HepG2 (cell line): Measurements from ENCODE around the gene INTS7. TPM values are rescaled to one million over a fixed set of nuclear protein-coding genes. Genes with fewer than 3 reads are reported as not detected.

ENCODE experiments used
- DPF2 ChIP-seq: sonication (generic); formaldehyde crosslinking; IDR thresholded peaks from 2 replicates; pipeline ENCODE4 v1.4.0; 2020; ENCODE audit warnings: mild to moderate bottlenecking, low read depth, missing genetic modification reagents, borderline replicate concordance
- FOXA1 ChIP-seq, 2 experiments: fragments of 450-650 bp in 1 of 2; sonication (generic) in 1 of 2; formaldehyde crosslinking in 1 of 2; IDR thresholded peaks; 2 replicates each; pipeline versions ENCODE4 v1.4.0 to v1.6.1; 2016 to 2020; ENCODE audit warnings: missing genetic modification reagents in 1 of 2
- FOXP1 ChIP-seq, 2 experiments: fragments of 450-650 bp in 1 of 2; IDR thresholded peaks; 2 replicates each; pipeline ENCODE4 v1.6.1; 2017 to 2018; ENCODE audit warnings: antibody characterized with exemption in 1 of 2
- KAT7 ChIP-seq: IDR thresholded peaks from 2 replicates; pipeline ENCODE4 v1.6.1; 2018; ENCODE audit warnings: borderline replicate concordance, missing compliant biosample characterization
- MEIS1 ChIP-seq: sonication (generic); formaldehyde crosslinking; IDR thresholded peaks from 2 replicates; pipeline ENCODE4 v1.9.0; 2021; ENCODE audit warnings: mild to moderate bottlenecking, missing genetic modification reagents, moderate library complexity, borderline replicate concordance
- MLLT10 ChIP-seq: sonication (generic); formaldehyde crosslinking; IDR thresholded peaks from 2 replicates; pipeline ENCODE4 v1.4.0; 2020; ENCODE audit warnings: missing genetic modification reagents
- NFATC3 ChIP-seq: sonication (generic); formaldehyde crosslinking; IDR thresholded peaks from 2 replicates; pipeline ENCODE4 v1.5.1; 2020; ENCODE audit warnings: mild to moderate bottlenecking, missing genetic modification reagents
- NFE2L1 ChIP-seq: sonication (generic); formaldehyde crosslinking; IDR thresholded peaks from 2 replicates; pipeline ENCODE4 v1.4.0; 2020; ENCODE audit warnings: missing genetic modification reagents, mild to moderate bottlenecking, borderline replicate concordance
- ZBTB38 ChIP-seq: sonication (generic); formaldehyde crosslinking; IDR thresholded peaks from 2 replicates; pipeline ENCODE4 v1.5.1; 2020; ENCODE audit warnings: mild to moderate bottlenecking, missing genetic modification reagents
- ZEB1 ChIP-seq: IDR thresholded peaks from 2 replicates; pipeline ENCODE4 v1.6.1; 2012; ENCODE audit warnings: mild to moderate bottlenecking, low read depth, inconsistent platforms; ENCODE audit not compliant: insufficient replicate concordance
- ZFX ChIP-seq: sonication (generic); formaldehyde crosslinking; IDR thresholded peaks from 2 replicates; pipeline ENCODE4 v1.4.0; 2020; ENCODE audit warnings: mild to moderate bottlenecking, low read depth, missing genetic modification reagents, moderate library complexity
- ZNF260 ChIP-seq: sonication (generic); formaldehyde crosslinking; IDR thresholded peaks from 2 replicates; pipeline ENCODE4 v1.4.0; 2020; ENCODE audit warnings: missing genetic modification reagents, low read depth, mild to moderate bottlenecking, borderline replicate concordance
- ZNF749 ChIP-seq: sonication (generic); formaldehyde crosslinking; IDR thresholded peaks from 2 replicates; pipeline ENCODE4 v1.8.0; 2022; ENCODE audit warnings: mild to moderate bottlenecking, missing genetic modification reagents, moderate library complexity, borderline replicate concordance
- ZNF766 ChIP-seq: sonication (generic); formaldehyde crosslinking; IDR thresholded peaks from 2 replicates; pipeline ENCODE4 v1.5.0; 2020; ENCODE audit warnings: missing genetic modification reagents, borderline replicate concordance
- ZNF839 ChIP-seq: sonication (generic); formaldehyde crosslinking; IDR thresholded peaks from 2 replicates; pipeline ENCODE4 v1.4.0; 2020; ENCODE audit warnings: missing genetic modification reagents, mild to moderate bottlenecking, borderline replicate concordance
- ZNF841 ChIP-seq: sonication (generic); formaldehyde crosslinking; IDR thresholded peaks from 2 replicates; pipeline ENCODE4 v1.8.1; 2023; ENCODE audit warnings: missing genetic modification reagents, borderline replicate concordance
- polyA plus RNA-seq, 8 experiments: library from polyadenylated mRNA; depleted of rRNA in 3 of 8; stranded (reverse) in 7 of 8; unstranded in 1 of 8; fragments of >200 nt; fragmentation: Illumina TruSeq in 4 of 8; extraction: Trizol in 4 of 8; gene quantifications; 2 replicates each; pipeline versions ENCODE4 v1.2.1 to v1.2.3, GENCODE V29; 2011 to 2016; ENCODE audit warnings: low read depth in 4 of 8, missing spikeins in 1 of 8, mixed read lengths in 1 of 8; ENCODE audit not compliant: insufficient read depth in 1 of 8
- total RNA-seq, 5 experiments: library from RNA; depleted of rRNA; stranded (reverse); fragments of >200 nt; fragmentation: Illumina TruSeq; extraction: Trizol; gene quantifications; 2 replicates each; pipeline ENCODE4 v1.2.3, GENCODE V29; 2016; ENCODE audit warnings: low read depth in 1 of 5
- TF ChIP-seq, protein P1 (sequence below): sonication (generic); formaldehyde crosslinking; IDR thresholded peaks from 2 replicates; pipeline ENCODE4 v1.4.0; 2020; ENCODE audit warnings: missing genetic modification reagents, mild to moderate bottlenecking, borderline replicate concordance
- TF ChIP-seq, protein P2 (sequence below): sonication (generic); formaldehyde crosslinking; IDR thresholded peaks from 2 replicates; pipeline ENCODE4 v1.4.0; 2020; ENCODE audit warnings: missing genetic modification reagents
- TF ChIP-seq, protein P3 (sequence below): sonication (generic); formaldehyde crosslinking; IDR thresholded peaks from 2 replicates; pipeline ENCODE4 v1.5.0; 2020; ENCODE audit warnings: mild to moderate bottlenecking, missing genetic modification reagents
- TF ChIP-seq, protein P4 (sequence below): sonication (generic); formaldehyde crosslinking; IDR thresholded peaks from 2 replicates; pipeline ENCODE4 v1.5.0; 2020; ENCODE audit warnings: missing genetic modification reagents
- TF ChIP-seq, protein P5 (sequence below): sonication (generic); formaldehyde crosslinking; IDR thresholded peaks from 2 replicates; pipeline ENCODE4 v1.8.0; 2023; ENCODE audit warnings: mild to moderate bottlenecking, missing genetic modification reagents

The INTS7 gene
- total and polyA plus RNA-seq, 2 of the 13 experiments (the other 11 are each of a cell fraction or from before 2014, with no cell fraction given) = 18.3 to 22.4 TPM

DNA sequence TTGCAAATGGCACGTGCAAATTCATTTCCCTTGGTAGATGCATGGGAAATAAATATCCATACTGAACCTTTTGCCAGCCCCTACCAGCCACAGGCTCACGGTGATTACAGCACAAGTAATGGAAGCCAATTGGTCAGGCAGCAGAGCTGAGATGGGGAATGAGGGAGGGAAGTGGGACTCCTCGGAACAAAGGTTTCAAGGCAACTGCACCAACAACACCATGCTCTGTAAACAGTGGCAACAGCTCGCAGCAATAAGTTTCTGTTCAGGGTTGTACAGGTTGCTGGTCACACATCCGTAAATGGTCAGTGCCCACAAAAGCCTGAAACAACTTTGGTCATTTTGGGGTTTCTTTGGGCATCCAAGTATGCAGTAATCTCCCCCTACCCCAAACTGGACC lies 142.1 kb downstream of the INTS7 start (continued):
- TF ChIP-seq ZNF839 (CRISPR knock-in tag) (no peak), FOXA1 (IDR thresholded peaks at IDR 0.05) (no peak), FOXA1 (CRISPR knock-in tag; IDR thresholded peaks at IDR 0.05) (peak; percentile 61; the same call in 1 of the 2 replicates), DPF2 (CRISPR knock-in tag) (no peak), NFE2L1 (CRISPR knock-in tag) (no peak), NFATC3 (no peak), ZEB1 (no peak), ZBTB38 (no peak), ZNF749 (no peak), ZNF841 (CRISPR knock-in tag) (no peak), MLLT10 (CRISPR knock-in tag) (no peak), ZNF766 (no peak), MEIS1 (CRISPR knock-in tag) (no peak), ZFX (CRISPR knock-in tag) (no peak), KAT7 (CRISPR knock-in tag) (no peak), ZNF260 (CRISPR knock-in tag) (no peak), FOXP1 (IDR thresholded peaks at IDR 0.05) (no peak), FOXP1 (CRISPR knock-in tag; IDR thresholded peaks at IDR 0.05) (0 out of 2 replicates have a peak, but pooled peaks have one; percentile 53)
- TF ChIP-seq, protein P1, sequence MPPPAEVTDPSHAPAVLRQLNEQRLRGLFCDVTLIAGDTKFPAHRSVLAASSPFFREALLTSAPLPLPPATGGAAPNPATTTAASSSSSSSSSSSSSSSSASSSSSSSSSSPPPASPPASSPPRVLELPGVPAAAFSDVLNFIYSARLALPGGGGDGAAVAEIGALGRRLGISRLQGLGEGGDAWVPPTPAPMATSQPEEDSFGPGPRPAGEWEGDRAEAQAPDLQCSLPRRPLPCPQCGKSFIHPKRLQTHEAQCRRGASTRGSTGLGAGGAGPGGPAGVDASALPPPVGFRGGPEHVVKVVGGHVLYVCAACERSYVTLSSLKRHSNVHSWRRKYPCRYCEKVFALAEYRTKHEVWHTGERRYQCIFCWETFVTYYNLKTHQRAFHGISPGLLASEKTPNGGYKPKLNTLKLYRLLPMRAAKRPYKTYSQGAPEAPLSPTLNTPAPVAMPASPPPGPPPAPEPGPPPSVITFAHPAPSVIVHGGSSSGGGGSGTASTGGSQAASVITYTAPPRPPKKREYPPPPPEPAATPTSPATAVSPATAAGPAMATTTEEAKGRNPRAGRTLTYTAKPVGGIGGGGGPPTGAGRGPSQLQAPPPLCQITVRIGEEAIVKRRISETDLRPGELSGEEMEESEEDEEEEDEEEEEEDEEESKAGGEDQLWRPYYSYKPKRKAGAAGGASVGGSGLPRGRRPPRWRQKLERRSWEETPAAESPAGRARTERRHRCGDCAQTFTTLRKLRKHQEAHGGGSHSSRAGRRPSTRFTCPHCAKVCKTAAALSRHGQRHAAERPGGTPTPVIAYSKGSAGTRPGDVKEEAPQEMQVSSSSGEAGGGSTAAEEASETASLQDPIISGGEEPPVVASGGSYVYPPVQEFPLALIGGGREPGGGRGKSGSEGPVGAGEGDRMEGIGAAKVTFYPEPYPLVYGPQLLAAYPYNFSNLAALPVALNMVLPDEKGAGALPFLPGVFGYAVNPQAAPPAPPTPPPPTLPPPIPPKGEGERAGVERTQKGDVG (CRISPR knock-in tag) = no peak
- TF ChIP-seq, protein P2, sequence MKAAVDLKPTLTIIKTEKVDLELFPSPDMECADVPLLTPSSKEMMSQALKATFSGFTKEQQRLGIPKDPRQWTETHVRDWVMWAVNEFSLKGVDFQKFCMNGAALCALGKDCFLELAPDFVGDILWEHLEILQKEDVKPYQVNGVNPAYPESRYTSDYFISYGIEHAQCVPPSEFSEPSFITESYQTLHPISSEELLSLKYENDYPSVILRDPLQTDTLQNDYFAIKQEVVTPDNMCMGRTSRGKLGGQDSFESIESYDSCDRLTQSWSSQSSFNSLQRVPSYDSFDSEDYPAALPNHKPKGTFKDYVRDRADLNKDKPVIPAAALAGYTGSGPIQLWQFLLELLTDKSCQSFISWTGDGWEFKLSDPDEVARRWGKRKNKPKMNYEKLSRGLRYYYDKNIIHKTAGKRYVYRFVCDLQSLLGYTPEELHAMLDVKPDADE = no peak
- TF ChIP-seq, protein P3, sequence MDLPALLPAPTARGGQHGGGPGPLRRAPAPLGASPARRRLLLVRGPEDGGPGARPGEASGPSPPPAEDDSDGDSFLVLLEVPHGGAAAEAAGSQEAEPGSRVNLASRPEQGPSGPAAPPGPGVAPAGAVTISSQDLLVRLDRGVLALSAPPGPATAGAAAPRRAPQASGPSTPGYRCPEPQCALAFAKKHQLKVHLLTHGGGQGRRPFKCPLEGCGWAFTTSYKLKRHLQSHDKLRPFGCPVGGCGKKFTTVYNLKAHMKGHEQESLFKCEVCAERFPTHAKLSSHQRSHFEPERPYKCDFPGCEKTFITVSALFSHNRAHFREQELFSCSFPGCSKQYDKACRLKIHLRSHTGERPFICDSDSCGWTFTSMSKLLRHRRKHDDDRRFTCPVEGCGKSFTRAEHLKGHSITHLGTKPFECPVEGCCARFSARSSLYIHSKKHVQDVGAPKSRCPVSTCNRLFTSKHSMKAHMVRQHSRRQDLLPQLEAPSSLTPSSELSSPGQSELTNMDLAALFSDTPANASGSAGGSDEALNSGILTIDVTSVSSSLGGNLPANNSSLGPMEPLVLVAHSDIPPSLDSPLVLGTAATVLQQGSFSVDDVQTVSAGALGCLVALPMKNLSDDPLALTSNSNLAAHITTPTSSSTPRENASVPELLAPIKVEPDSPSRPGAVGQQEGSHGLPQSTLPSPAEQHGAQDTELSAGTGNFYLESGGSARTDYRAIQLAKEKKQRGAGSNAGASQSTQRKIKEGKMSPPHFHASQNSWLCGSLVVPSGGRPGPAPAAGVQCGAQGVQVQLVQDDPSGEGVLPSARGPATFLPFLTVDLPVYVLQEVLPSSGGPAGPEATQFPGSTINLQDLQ (CRISPR knock-in tag) = no peak
- TF ChIP-seq, protein P4, sequence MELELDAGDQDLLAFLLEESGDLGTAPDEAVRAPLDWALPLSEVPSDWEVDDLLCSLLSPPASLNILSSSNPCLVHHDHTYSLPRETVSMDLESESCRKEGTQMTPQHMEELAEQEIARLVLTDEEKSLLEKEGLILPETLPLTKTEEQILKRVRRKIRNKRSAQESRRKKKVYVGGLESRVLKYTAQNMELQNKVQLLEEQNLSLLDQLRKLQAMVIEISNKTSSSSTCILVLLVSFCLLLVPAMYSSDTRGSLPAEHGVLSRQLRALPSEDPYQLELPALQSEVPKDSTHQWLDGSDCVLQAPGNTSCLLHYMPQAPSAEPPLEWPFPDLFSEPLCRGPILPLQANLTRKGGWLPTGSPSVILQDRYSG (CRISPR knock-in tag) = no peak
- TF ChIP-seq, protein P5, sequence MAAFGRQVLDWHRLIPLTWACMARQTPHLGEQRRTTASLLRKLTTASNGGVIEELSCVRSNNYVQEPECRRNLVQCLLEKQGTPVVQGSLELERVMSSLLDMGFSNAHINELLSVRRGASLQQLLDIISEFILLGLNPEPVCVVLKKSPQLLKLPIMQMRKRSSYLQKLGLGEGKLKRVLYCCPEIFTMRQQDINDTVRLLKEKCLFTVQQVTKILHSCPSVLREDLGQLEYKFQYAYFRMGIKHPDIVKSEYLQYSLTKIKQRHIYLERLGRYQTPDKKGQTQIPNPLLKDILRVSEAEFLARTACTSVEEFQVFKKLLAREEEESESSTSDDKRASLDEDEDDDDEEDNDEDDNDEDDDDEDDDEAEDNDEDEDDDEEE = no peak
